Thymus (tissue), 11 donors: ENCODE results near the gene TM4SF1. TPM values are rescaled to one million over a fixed set of nuclear protein-coding genes. Genes with fewer than 3 reads are reported as not detected.
"Not testable (repeated sequence)": the region's sequence is repeated elsewhere in the genome, so short reads cannot be mapped to it uniquely, and the experiment has no call there.

Experiments used
- DNase-seq, 9 donors: peaks; one replicate each; pipeline ENCODE4 v3.0.0-alpha.2; 2013; ENCODE audit warnings: low spot score in 9 of 9, low read depth in 6 of 9, missing footprints in 1 of 9
- H3K27ac ChIP-seq, 2 donors: one replicate each; pipeline ENCODE4 v1.5.1; 2013; ENCODE audit warnings: control low read depth in 1 of 2, low read depth in 1 of 2, low read length in 1 of 2, mild to moderate bottlenecking in 1 of 2, moderate library complexity in 1 of 2
- H3K27me3 ChIP-seq, 2 donors: one replicate each; pipeline ENCODE4 v1.5.1; 2013; ENCODE audit warnings: low read length in 1 of 2; ENCODE audit not compliant: control insufficient read depth in 2 of 2, insufficient read depth in 1 of 2
- H3K36me3 ChIP-seq, 2 donors: one replicate each; pipeline ENCODE4 v1.5.1; 2013; ENCODE audit warnings: low read length in 1 of 2, mild to moderate bottlenecking in 1 of 2, moderate library complexity in 1 of 2; ENCODE audit not compliant: control insufficient read depth in 2 of 2, insufficient read depth in 2 of 2
- H3K4me1 ChIP-seq, 2 donors: one replicate each; pipeline ENCODE4 v1.5.1; 2013; ENCODE audit warnings: low read length in 2 of 2; ENCODE audit not compliant: control insufficient read depth in 2 of 2, insufficient read depth in 2 of 2
- H3K4me3 ChIP-seq, 2 donors: one replicate each; pipeline ENCODE4 v1.5.1; 2013; ENCODE audit warnings: low read length in 2 of 2, control low read depth in 1 of 2, mild to moderate bottlenecking in 1 of 2
- H3K9me3 ChIP-seq, 2 donors: one replicate each; pipeline ENCODE4 v1.5.1; 2013; ENCODE audit warnings: low read length in 1 of 2, mild to moderate bottlenecking in 1 of 2; ENCODE audit not compliant: control insufficient read depth in 2 of 2, insufficient read depth in 1 of 2
- WGBS: extraction: QIAGEN DNeasy Blood & Tissue Kit; methylation state at CpG from one replicate; pipeline ENCODE4 v1.1.7; 2013; 5-methylcytosine and 5-hydroxymethylcytosine counted together
- polyA plus RNA-seq: library from polyadenylated mRNA; stranded (reverse); fragments of 200-250 nt; gene quantifications from one replicate; pipeline ENCODE4 v1.2.3, GENCODE V29; 2013
- total RNA-seq: library from RNA; stranded (reverse); fragments of 120-200 nt; gene quantifications from one replicate; pipeline ENCODE4 v1.2.4, GENCODE V29; 2013
- donor health status: healthy.

Gene TM4SF1
- total and polyA plus RNA-seq, 2 donors = 12.9 to 38.8 TPM

DNA sequence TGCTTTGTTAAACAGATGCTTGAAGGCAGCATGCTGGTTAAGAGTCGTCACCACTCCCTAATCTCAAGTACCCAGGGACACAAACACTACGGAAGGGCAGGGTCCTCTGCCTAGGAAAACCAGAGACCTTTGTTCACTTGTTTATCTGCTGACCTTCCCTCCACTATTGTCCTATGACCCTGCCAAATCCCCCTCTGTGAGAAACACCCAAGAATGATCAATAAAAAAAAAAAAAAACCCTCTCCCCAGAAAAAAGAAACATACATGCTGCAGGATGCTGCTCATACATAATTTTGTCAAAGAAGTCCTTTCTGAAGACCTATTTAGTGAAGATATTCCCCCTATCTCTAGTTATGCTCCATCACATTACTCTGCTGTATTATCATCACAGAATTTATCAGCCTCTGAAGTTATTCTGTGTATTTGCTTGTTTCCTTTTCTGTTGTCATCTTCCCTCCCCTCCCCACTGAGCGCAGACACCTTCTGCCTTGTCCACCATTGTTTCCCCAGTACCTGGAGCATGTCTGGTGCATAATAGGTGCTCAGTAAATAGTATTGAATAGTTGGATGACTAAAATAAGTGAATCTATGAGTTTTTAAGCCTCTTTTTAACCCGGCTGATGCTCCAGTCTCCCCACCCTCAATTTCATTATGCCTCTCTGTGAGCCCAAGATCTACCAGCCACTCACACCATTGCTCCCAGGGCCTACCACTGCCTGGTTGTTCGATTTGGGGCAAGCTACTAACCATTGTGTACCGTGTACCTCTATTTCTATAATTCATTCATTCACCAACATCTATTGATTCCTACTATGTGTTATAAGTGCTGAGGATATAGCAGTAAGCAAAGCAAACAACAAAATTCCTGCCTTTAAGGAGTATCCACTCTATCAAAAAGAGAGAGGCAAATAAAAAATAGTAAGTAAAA is 4.0 kb upstream of the TM4SF1 start:
- Histone ChIP-seq H3K4me3 (no peak overlapping the region), H3K9me3 (no peaks in the 10 kb centered on the region), H3K36me3 (no peaks in the 10 kb centered on the region), H3K27me3 (no peaks in the 10 kb centered on the region), H3K27ac (no peak overlapping the region), H3K4me1 (peaks cover 0 to 10% of the 10 kb centered on the region in 2 donors)
- WGBS = 96% methylated on average over 6 of the region's 6 CpGs
- DNase-seq = no peak

DNA sequence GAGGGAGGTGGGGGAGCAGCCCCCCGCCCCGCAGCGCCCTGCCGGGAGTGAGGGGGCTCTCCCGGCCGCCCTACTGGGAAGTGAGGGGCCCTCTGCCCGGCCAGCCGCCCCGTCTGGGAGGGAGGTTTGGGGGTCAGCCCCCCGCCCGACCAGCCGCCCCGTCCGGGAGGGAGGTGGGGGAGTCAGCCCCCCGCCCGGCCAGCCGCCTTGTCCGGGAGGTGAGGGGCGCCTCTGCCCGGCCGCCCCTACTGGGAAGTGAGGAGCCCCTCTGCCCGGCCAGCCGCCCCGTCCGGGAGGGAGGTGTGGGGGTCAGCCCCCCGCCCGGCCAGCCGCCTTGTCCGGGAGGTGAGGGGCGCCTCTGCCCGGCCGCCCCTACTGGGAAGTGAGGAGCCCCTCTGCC is 2.8 kb upstream of the TM4SF1 start:
- H3K9me3 ChIP-seq, H3K4me1 ChIP-seq, H3K36me3 ChIP-seq, H3K4me3 ChIP-seq, H3K27me3 ChIP-seq, DNase-seq, H3K27ac ChIP-seq: not testable (repeated sequence)
- WGBS = over 99% methylated on average over 12 of the region's 32 CpGs

DNA sequence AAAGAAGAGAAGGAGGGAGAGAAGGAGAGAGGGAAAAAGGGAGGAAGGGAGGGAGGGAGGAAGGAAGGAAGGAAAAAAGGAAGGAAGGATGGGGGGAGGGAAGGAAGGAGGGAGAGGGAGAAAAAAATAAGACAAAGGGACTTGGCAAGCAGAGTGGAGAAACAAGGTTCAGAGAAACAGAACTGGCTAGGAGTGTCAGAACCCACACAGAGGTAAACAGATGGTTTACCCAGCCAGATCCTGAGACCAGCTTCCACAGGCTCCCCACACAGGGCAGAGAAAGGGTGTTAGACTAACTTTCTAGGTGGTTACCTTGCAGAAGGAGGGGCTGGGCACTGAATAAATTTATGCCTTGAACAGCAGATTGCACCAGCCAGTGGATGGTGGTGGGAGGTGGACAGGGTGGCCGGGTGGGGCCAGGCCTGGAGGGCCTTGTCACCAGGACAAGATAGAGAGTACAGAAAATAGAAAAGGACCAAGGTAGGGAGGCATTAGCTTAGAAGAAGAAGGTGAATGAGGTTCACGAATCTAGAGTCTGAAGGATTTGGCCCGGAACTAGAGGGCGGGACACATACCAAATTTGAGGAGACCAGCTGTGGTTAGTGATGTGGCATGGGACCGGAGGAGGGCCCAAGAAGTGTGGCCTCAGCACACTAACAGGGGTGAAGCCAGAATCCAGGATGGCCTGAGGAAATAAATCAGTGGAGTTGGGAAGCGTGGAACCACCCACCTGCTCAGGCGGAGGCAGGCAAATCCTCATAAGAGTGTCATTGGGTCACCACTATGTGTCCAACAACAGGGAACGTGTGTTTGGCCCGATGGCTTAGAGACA is 1.2 kb upstream of the TM4SF1 start:
- 93% methylated on average over 9 of the region's 9 CpGs for WGBS
- Histone ChIP-seq H3K27me3 (no peaks in the 10 kb centered on the region), H3K9me3 (no peaks in the 10 kb centered on the region), H3K36me3 (no peaks in the 10 kb centered on the region), H3K4me1 (peaks cover 0 to 9% of the 10 kb centered on the region in 2 donors), H3K27ac (no peak overlapping the region), H3K4me3 (no peak overlapping the region)
- no peak for DNase-seq

DNA sequence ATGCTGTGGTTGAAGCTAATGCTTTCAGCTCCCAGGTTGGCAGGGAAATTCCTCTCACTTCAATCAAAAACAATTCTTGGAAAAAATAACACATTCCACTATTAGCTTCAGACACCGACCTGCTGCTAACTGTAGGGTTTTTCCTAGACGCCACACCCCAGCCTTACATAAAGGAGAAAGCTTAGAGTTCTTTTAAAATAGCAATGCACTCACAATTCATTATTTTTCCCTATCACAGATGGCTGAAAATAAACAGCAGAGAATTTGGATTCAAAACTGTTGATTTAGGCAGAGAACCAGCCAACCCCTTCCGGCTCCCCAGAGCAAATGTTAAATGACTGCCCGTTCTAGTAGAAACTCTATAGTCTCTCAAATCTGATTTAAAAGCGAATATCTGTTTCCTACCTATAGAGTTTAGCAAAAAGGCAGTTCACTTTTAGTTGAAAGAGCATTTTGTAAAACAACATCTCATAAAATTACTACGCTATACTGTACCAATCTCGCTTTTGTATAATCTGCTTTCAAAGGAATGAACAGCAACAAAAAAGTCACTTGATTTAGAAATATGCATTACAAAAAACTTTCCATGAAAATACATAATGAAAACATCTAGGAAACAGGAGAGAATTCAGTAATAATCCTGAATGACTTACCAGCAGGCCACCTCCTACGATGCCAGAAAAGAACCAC is 586 bp downstream of the TM4SF1 start:
- H3K36me3 ChIP-seq = no peaks in the 10 kb centered on the region
- H3K4me3 ChIP-seq = no peak overlapping the region
- no peaks in the 10 kb centered on the region for H3K9me3 ChIP-seq
- DNase-seq = peak in 1 of 9 donors; percentile 10
- WGBS = 80% methylated on average over 8 of the region's 8 CpGs
- peaks cover 0 to 9% of the 10 kb centered on the region in 2 donors for H3K4me1 ChIP-seq
- H3K27me3 ChIP-seq = no peaks in the 10 kb centered on the region
- peak overlapping the region in 1 of 2 donors; percentile 72 for H3K27ac ChIP-seq

DNA sequence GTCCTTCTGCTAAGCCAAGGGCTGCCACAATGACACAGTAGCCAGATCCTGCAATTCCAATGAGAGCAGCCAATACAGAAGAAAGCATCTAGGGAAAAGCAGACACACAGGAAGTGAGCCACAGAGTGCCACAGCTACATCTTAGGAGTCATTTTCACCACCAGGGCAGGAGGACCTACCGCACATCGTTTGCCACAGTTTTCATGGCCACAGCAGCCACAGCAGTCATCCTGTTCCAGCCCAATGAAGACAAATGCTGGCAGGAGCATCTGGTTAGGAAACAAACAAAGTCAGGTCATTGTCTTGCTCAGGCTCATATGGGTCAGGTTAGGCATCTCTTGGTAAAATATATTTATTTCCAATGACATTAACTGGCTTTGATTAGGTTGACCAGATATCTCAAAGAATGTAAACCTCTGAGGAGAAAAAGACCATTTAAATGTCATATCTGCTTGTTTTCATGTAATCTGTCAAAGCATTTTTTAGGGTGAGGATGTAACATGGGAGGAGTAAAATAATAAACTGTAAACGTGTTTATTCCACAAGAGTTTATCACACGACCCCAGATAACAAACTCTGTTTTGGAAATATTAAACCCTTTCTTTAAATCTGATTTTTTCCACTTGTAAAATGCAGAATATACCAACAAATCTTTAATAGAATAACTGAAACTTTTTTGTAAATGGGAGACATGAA is 1.8 kb downstream of the TM4SF1 start:
- DNase-seq = no peak
- H3K4me1 ChIP-seq = peaks cover 0 to 9% of the 10 kb centered on the region in 2 donors
- 96% methylated on average over 4 of the region's 4 CpGs for WGBS

DNA sequence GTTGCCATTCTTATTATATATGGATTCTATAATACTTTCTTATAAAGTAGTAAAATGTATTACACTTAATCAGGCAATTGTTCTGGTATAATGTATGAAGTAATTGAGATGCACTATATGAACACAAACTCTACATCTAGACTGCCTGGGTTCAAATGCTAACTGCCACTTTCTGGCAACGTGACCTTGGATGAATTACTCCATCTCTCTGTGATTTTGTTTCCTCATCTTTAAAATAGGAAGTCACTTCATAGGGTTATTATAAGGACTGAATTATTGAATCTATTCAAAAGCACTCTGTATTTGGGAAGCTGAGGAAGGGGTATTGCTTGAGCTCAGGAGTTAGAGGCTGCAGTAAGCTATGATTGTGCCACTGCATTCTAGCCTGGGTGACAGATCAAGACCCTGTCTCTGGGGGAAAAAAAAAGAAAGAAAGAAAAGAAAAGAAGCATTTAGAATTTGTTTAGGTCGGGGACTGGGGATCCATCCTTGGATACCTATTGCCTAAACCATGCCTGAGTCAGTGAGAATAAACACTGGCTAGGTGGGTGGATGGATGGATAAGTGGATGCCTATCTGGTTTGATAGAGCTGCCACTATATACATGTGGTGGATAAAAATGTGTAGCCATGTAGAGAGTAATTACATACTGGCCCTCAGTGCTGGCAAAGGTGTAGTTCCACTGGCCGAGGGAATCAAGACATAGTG is 2.5 kb downstream of the TM4SF1 start:
- Histone ChIP-seq H3K36me3 (no peaks in the 10 kb centered on the region), H3K27me3 (no peaks in the 10 kb centered on the region), H3K9me3 (no peaks in the 10 kb centered on the region), H3K27ac (no peak overlapping the region), H3K4me3 (no peak overlapping the region), H3K4me1 (peaks cover 0 to 9% of the 10 kb centered on the region in 2 donors)
- WGBS = 91% methylated on average over 3 of the region's 3 CpGs
- no peak for DNase-seq

More for the DNA sequence above, 1.8 kb downstream of the TM4SF1 start:
- Histone ChIP-seq H3K36me3 (no peaks in the 10 kb centered on the region), H3K27ac (no peak overlapping the region), H3K4me3 (no peak overlapping the region), H3K27me3 (no peaks in the 10 kb centered on the region), H3K9me3 (no peaks in the 10 kb centered on the region)

DNA sequence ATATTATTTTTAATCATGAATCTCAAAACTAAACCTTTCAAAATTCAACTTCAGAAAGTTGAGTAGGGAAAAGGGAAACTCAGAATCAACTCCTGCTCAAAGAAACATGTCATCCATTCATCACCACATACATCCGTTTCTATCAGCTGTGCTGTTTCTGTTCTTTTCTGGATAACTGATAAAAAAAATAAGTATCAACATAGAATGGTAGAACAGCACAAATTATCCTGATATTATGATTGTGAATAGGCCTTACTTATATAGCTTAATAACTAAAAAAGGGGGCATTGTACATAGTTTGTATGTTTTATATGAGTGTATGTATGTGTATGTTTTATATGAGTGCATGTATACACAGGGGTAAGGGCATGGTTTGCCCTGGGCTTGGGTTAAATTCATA is 3.1 kb downstream of the TM4SF1 start:
- Histone ChIP-seq H3K4me1 (peaks cover 0 to 9% of the 10 kb centered on the region in 2 donors), H3K27ac (no peak overlapping the region), H3K4me3 (no peak overlapping the region)

More for the DNA sequence above, 3.1 kb downstream of the TM4SF1 start:
- Histone ChIP-seq H3K27me3 (no peaks in the 10 kb centered on the region), H3K36me3 (no peaks in the 10 kb centered on the region), H3K9me3 (no peaks in the 10 kb centered on the region)
- WGBS = 81% methylated on average over 1 of the region's 1 CpG
- DNase-seq = no peak
